Adipocyte (in vitro differentiated cells): ENCODE results near the gene GLG1.
"Not testable (repeated sequence)": the region's sequence is repeated elsewhere in the genome, so short reads cannot be mapped to it uniquely, and the experiment has no call there.

ENCODE experiments used
- DNase-seq: peaks from one replicate; pipeline ENCODE4 v3.0.0-alpha.2; 2015; ENCODE audit warnings: low read depth
- H3K27me3 ChIP-seq: replicated peaks from 2 replicates; pipeline ENCODE4 v1.7.0; 2013; ENCODE audit warnings: mild to moderate bottlenecking, low read length, moderate library complexity; ENCODE audit not compliant: control insufficient read depth, insufficient read depth
- H3K36me3 ChIP-seq: 2 replicates; pipeline ENCODE4 v1.7.0; 2013; ENCODE audit warnings: low read length, mild to moderate bottlenecking, moderate library complexity; ENCODE audit not compliant: control insufficient read depth, insufficient read depth, severe bottlenecking
- H3K4me1 ChIP-seq: 2 replicates; pipeline ENCODE4 v1.7.0; 2013; ENCODE audit warnings: mild to moderate bottlenecking, low read length, moderate library complexity; ENCODE audit not compliant: control insufficient read depth, insufficient read depth
- H3K4me3 ChIP-seq: 2 replicates; pipeline ENCODE4 v1.7.0; 2013; ENCODE audit warnings: mild to moderate bottlenecking, low read length, moderate library complexity
- H3K9ac ChIP-seq: 2 replicates; pipeline ENCODE4 v1.7.0; 2013; ENCODE audit warnings: mild to moderate bottlenecking, low read length, moderate library complexity
- H3K9me3 ChIP-seq: 2 replicates; pipeline ENCODE4 v1.7.0; 2013; ENCODE audit warnings: mild to moderate bottlenecking, low read length, moderate library complexity; ENCODE audit not compliant: control insufficient read depth

The GLG1 gene

GRCh38 chr16:74412775-74413390, 194.0 kb downstream of the GLG1 start:
- H3K4me1 ChIP-seq, H3K27me3 ChIP-seq, H3K4me3 ChIP-seq, H3K9ac ChIP-seq, DNase-seq, H3K9me3 ChIP-seq, H3K36me3 ChIP-seq: not testable (repeated sequence)

GRCh38 chr16:74412138-74412774, 194.7 kb downstream of the GLG1 start:
- not testable (repeated sequence) for H3K36me3 ChIP-seq, H3K4me1 ChIP-seq, DNase-seq, H3K4me3 ChIP-seq, H3K9me3 ChIP-seq, H3K9ac ChIP-seq, H3K27me3 ChIP-seq

GRCh38 chr16:74410981-74411380, 195.9 kb downstream of the GLG1 start:
- H3K27me3 ChIP-seq, H3K9me3 ChIP-seq, H3K4me1 ChIP-seq, H3K4me3 ChIP-seq, H3K36me3 ChIP-seq, H3K9ac ChIP-seq, DNase-seq: not testable (repeated sequence)

GRCh38 chr16:74410057-74410957, 196.6 kb downstream of the GLG1 start:
- not testable (repeated sequence) for DNase-seq, H3K27me3 ChIP-seq, H3K9me3 ChIP-seq, H3K36me3 ChIP-seq, H3K4me1 ChIP-seq, H3K9ac ChIP-seq, H3K4me3 ChIP-seq

GRCh38 chr16:74409185-74409981, 197.5 kb downstream of the GLG1 start:
- not testable (repeated sequence) for H3K9me3 ChIP-seq, H3K4me3 ChIP-seq, H3K36me3 ChIP-seq, DNase-seq, H3K27me3 ChIP-seq, H3K9ac ChIP-seq, H3K4me1 ChIP-seq

GRCh38 chr16:74407362-74407705, 199.6 kb downstream of the GLG1 start:
- H3K4me1 ChIP-seq, H3K9me3 ChIP-seq, H3K36me3 ChIP-seq, DNase-seq, H3K27me3 ChIP-seq: not testable (repeated sequence)
- Histone ChIP-seq H3K9ac (peak overlapping the region; percentile 79), H3K4me3 (peak overlapping the region; percentile 66)

- not testable (repeated sequence) for DNase-seq, H3K36me3 ChIP-seq, H3K4me1 ChIP-seq, H3K9me3 ChIP-seq, H3K27me3 ChIP-seq
- H3K4me3 ChIP-seq, result peak overlapping the region; percentile 66
- peak overlapping the region; percentile 79 for H3K9ac ChIP-seq
These were observed 200.1 kb downstream of the GLG1 start for GRCh38 chr16:74406600-74407361.

GRCh38 chr16:74404148-74404933, 202.6 kb downstream of the GLG1 start:
- not testable (repeated sequence) for H3K9ac ChIP-seq, H3K36me3 ChIP-seq, H3K4me1 ChIP-seq, H3K4me3 ChIP-seq, H3K9me3 ChIP-seq, H3K27me3 ChIP-seq, DNase-seq

GRCh38 chr16:74400238-74400637, 206.7 kb downstream of the GLG1 start:
- not testable (repeated sequence) for H3K9ac ChIP-seq, H3K9me3 ChIP-seq, H3K36me3 ChIP-seq, DNase-seq, H3K27me3 ChIP-seq, H3K4me3 ChIP-seq, H3K4me1 ChIP-seq

GRCh38 chr16:74398212-74398895, 208.6 kb downstream of the GLG1 start:
- H3K9ac ChIP-seq, DNase-seq, H3K36me3 ChIP-seq, H3K4me3 ChIP-seq, H3K4me1 ChIP-seq, H3K27me3 ChIP-seq, H3K9me3 ChIP-seq: not testable (repeated sequence)
